Measurements from ENCODE around the gene HES7.

DNA sequence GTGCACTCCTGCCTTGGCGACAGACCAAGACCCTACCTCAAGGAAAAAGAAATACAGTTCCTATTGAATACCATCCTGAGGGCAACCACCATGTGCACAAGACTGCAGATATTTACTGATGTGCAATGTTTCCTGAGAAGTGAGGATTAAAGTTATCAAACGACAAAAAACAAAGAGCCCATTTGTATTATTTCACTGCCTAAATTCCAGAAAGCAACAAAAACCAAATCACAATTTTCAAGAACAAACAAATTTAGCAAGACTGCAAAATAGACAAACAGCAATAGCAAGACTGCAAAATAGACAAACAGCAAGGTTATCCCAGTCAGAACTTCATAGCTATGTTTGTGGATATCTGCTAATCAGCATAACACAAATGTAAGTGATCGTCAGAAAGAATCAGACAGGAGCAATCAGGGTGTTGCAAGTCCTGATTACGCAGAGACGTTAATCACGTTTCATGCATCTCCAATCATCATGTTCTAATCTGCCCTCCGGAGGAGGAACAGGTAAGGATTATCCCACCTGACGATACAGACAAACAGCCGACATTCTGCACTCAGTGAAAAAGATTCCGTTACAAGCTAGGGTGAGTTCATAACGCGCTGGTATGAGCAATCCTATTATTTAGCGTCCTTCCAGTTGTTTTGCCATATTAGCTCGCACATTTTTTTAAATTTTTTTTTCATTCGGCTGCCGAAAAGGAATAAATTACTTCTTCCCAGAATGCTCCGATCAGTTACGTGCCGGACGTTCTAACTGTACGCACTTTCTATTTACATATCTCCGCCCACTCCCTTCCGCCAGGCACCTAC is 49.4 kb upstream of the HES7 start:
- TF ChIP-seq, protein P1, sequence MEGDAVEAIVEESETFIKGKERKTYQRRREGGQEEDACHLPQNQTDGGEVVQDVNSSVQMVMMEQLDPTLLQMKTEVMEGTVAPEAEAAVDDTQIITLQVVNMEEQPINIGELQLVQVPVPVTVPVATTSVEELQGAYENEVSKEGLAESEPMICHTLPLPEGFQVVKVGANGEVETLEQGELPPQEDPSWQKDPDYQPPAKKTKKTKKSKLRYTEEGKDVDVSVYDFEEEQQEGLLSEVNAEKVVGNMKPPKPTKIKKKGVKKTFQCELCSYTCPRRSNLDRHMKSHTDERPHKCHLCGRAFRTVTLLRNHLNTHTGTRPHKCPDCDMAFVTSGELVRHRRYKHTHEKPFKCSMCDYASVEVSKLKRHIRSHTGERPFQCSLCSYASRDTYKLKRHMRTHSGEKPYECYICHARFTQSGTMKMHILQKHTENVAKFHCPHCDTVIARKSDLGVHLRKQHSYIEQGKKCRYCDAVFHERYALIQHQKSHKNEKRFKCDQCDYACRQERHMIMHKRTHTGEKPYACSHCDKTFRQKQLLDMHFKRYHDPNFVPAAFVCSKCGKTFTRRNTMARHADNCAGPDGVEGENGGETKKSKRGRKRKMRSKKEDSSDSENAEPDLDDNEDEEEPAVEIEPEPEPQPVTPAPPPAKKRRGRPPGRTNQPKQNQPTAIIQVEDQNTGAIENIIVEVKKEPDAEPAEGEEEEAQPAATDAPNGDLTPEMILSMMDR (IDR thresholded peaks at IDR 0.05), result peak in 1 of 7 experiments; percentile 15
- TF ChIP-seq POLR2AphosphoS5 (IDR thresholded peaks at IDR 0.05) (peak; percentile 99 to 100 (median 100)), EP300 (IDR thresholded peaks at IDR 0.05) (no peak)

All from stomach (tissue), 4 donors.